GM08714 (cell line): Measurements from ENCODE around the gene COX6A2.

ENCODE experiments used
- H3K4me3 ChIP-seq: fragments of 200-500 bp; sonication (Bioruptor generic); 2 replicates; pipeline ENCODE4 v1.5.1; 2014; ENCODE audit warnings: mild to moderate bottlenecking, low read length, inconsistent platforms
- ZNF274 ChIP-seq: IDR thresholded peaks from 2 replicates; pipeline ENCODE4 v1.6.1; 2012; ENCODE audit warnings: mild to moderate bottlenecking, low read depth, low read length

The COX6A2 gene

GRCh38 chr16:31390504-31391041, 37.6 kb downstream of the COX6A2 start:
- TF ChIP-seq ZNF274 = no peak
- no peak overlapping the region for H3K4me3 ChIP-seq

- no peak for TF ChIP-seq ZNF274
- no peak overlapping the region for H3K4me3 ChIP-seq
Measured at GRCh38 chr16:31388535-31388934, 39.6 kb downstream of the COX6A2 start.

DNA sequence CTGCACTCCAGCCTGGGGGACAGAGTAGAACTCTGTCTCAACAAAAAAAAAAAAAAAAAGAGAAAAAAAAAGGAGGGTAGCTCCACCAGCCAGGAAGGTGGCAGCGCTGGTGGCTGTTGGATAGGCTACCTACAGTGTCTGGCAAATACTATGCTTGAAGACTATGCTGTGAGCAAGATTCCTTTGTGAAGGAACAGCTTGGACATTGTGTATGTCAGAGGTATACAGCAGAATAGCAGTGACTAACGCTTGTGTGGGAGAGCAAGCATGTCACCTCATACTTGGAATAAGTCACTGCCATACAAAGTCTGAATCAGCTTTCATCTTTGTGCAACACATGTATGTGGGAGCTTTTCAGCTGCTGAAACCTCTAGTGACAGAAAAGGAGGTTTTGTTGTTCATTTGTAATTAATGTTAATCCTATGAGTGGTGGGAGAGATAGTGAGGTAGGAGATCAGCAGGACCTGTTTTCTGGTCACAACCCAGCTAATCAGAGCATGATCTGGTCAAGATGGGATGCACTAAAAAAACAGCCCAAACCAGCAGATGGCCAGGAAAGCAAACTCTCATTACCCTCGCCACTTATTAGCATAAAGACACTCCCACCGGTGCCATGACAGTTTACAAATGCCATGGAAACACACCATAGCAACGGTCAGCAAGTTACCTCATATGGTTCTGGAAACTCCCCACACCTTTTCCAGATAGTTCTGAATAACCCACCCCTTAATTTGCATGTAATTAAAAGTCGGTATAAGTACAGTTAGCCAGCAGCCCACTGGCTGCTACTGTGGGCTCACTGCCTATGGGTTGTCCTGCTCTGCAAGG, 41.8 kb downstream of the COX6A2 start:
- no peak overlapping the region for H3K4me3 ChIP-seq
- TF ChIP-seq ZNF274 = no peak

GRCh38 chr16:31385680-31386079, 42.5 kb downstream of the COX6A2 start:
- no peak overlapping the region for H3K4me3 ChIP-seq
- no peak for TF ChIP-seq ZNF274

DNA sequence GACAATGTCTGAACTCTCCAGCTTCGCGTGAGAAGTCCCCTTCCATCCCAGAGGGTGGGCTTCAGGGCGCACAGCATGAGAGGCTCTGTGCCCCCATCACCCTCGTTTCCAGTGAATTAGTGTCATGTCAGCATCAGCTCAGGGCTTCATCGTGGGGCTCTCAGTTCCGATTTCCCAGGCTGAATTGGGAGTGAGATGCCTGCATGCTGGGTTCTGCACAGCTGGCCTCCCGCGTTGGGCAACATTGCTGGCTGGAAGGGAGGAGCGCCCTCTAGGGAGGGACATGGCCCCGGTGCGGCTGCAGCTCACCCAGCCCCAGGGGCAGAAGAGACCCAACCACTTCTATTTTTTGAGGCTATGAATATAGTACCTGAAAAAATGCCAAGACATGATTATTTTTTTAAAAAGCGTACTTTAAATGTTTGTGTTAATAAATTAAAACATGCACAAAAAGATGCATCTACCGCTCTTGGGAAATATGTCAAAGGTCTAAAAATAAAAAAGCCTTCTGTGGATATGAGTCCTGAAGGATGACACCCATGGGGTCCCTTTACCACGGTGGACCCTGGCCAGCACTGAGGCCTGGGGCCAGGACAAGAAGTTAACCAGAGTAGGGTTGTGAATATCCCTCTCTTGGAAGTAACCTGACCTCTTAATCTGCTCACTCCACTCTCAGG, 45.5 kb downstream of the COX6A2 start:
- no peak overlapping the region for H3K4me3 ChIP-seq
- no peak for TF ChIP-seq ZNF274

DNA sequence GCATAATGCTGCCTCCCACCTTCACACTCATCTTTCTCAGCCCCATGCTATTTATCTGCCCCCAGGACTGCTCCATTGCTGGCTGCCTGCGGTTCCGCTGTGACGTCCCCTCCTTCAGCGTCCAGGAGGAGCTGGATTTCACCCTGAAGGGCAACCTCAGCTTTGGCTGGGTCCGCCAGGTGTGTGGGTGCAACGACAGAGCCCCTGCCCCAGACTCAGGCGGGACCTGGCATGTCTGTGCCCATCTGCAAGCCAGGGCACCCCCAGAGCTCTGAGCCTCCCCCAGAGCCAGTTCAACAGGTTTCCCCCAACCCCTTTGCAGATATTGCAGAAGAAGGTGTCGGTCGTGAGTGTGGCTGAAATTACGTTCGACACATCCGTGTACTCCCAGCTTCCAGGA, 48.0 kb downstream of the COX6A2 start:
- no peak overlapping the region for H3K4me3 ChIP-seq
- TF ChIP-seq ZNF274 = no peak
